Right lobe of liver (tissue), 6 donors: ENCODE measurements around the gene NCR3LG1. TPM values are rescaled to one million over a fixed set of nuclear protein-coding genes. Genes with fewer than 3 reads are reported as not detected.
A peak's percentile ranks its signal among the peaks of the same experiment; 100 is the strongest.

Source experiments
- ATAC-seq, 4 donors: fragments of 200-7000 bp; cut with Tn5 transposase; one replicate each; pipeline ENCODE4 v1.9.1; 2020; ENCODE audit warnings: mild to moderate bottlenecking in 4 of 4, moderate library complexity in 4 of 4
- DNase-seq, 3 donors: peaks; one replicate each; pipeline ENCODE4 v3.0.0-alpha.2; 2020
- H3K27ac ChIP-seq, 3 donors: fragments of 200-600 bp; one replicate each; pipeline ENCODE4 v1.8.0; 2022
- H3K27me3 ChIP-seq, 2 donors: fragments of 200-600 bp; one replicate each; pipeline ENCODE4 v1.8.0; 2022
- H3K36me3 ChIP-seq, 4 donors: fragments of 200-600 bp; sonication (generic) in 1 of 4; one replicate each; pipeline versions ENCODE4 v1.5.1 to v1.8.0; 2017 to 2022; ENCODE audit warnings: control low read depth in 1 of 4
- H3K4me1 ChIP-seq, 4 donors: fragments of 200-600 bp; sonication (generic) in 1 of 4; one replicate each; pipeline versions ENCODE4 v1.5.1 to v1.8.0; 2017 to 2022; ENCODE audit warnings: control low read depth in 1 of 4
- H3K4me3 ChIP-seq, 3 donors: fragments of 200-600 bp; one replicate each; pipeline ENCODE4 v1.8.0; 2022
- H3K9me3 ChIP-seq, 4 donors: fragments of 200-600 bp; sonication (generic) in 1 of 4; one replicate each; pipeline versions ENCODE4 v1.5.1 to v1.8.0; 2017 to 2022; ENCODE audit warnings: control low read depth in 1 of 4
- POLR2A ChIP-seq: fragments of 450-650 bp; IDR thresholded peaks from one replicate; pipeline ENCODE4 v1.6.1; 2017; ENCODE audit warnings: antibody characterized with exemption, mild to moderate bottlenecking
- WGBS: methylation state at CpG from one replicate; pipeline ENCODE4 v1.1.6; 2018; ENCODE audit warnings: low coverage, low lambda C conversion rate; ENCODE audit not compliant: insufficient coverage; ENCODE audit errors: missing lambda C conversion rate; 5-methylcytosine and 5-hydroxymethylcytosine counted together
- intact Hi-C, 2 donors: fragments of 100-400 bp; cut with DNase I; formaldehyde crosslinking; loops; one replicate each; pipeline versions ENCODE4 v1.11.2 to v1.14.1; 2022
- total RNA-seq, 6 experiments: library from RNA; depleted of rRNA in 2 of 6; stranded (reverse); fragments of >200 nt in 2 of 6; fragmentation: NEBNext Ultra II Directional in 3 of 6; extraction: Animal tissue kit (Norgen Biotek cat#: 25700) in 3 of 6; gene quantifications; one replicate each; pipeline versions ENCODE4 v1.1.0 to v1.2.4, GENCODE V29; 2016 to 2023
- TF ChIP-seq, protein P1 (sequence below), 4 donors: fragments of 200-600 bp in 3 of 4; fragments of 450-650 bp in 1 of 4; IDR thresholded peaks; one replicate each; pipeline versions ENCODE4 v1.5.1 to v1.8.0; 2016 to 2022; ENCODE audit warnings: antibody characterized with exemption in 4 of 4, mild to moderate bottlenecking in 2 of 4
- donor health status: DM: no; HTN: yes; CAD: no.
- donor health status: DM: no; HTN: no; CAD: no.
- donor health status: DM: no; HTN: no; CAD: no.
- donor health status: DM: no; HTN: yes; CAD: no.
- donor health status: DM: no; HTN: yes; CAD: no.

The NCR3LG1 gene
- total RNA-seq, 6 experiments from 2014 or later = 0.15 to 3.2 (median 1.0) TPM

DNA sequence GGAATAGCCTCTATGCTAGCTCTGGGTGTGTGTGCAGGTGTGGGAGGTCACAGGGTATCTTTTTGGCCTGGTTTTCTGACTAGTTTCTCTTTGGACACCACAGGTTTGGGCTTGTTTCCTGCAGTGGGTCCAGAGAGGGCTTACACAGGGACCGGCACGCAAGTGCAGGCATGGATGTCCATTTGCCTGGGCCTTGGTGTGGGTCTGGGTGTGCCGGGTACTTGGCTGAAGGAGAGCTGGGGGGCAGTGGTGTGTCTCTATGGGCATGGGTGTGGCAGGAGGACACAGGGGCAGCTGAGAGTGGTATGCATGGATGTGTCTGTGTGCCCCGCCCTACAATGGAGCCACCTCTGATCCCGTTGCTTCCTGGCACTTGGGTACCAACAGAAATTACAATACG lies 44.4 kb downstream of the NCR3LG1 start:
- 67% methylated on average over 3 of the region's 6 CpGs for WGBS
- Histone ChIP-seq H3K27me3 (no peaks in the 10 kb centered on the region), H3K4me3 (no peak overlapping the region), H3K4me1 (no peaks in the 10 kb centered on the region), H3K36me3 (no peaks in the 10 kb centered on the region), H3K27ac (no peak overlapping the region), H3K9me3 (no peaks in the 10 kb centered on the region)
- ATAC-seq (no peak), DNase-seq (peak in 1 of 3 donors; percentile 10)
- intact Hi-C loops = no loop called here
- no peak for TF ChIP-seq POLR2A
- TF ChIP-seq, protein P1, sequence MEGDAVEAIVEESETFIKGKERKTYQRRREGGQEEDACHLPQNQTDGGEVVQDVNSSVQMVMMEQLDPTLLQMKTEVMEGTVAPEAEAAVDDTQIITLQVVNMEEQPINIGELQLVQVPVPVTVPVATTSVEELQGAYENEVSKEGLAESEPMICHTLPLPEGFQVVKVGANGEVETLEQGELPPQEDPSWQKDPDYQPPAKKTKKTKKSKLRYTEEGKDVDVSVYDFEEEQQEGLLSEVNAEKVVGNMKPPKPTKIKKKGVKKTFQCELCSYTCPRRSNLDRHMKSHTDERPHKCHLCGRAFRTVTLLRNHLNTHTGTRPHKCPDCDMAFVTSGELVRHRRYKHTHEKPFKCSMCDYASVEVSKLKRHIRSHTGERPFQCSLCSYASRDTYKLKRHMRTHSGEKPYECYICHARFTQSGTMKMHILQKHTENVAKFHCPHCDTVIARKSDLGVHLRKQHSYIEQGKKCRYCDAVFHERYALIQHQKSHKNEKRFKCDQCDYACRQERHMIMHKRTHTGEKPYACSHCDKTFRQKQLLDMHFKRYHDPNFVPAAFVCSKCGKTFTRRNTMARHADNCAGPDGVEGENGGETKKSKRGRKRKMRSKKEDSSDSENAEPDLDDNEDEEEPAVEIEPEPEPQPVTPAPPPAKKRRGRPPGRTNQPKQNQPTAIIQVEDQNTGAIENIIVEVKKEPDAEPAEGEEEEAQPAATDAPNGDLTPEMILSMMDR (IDR thresholded peaks at IDR 0.05) = no peak

DNA sequence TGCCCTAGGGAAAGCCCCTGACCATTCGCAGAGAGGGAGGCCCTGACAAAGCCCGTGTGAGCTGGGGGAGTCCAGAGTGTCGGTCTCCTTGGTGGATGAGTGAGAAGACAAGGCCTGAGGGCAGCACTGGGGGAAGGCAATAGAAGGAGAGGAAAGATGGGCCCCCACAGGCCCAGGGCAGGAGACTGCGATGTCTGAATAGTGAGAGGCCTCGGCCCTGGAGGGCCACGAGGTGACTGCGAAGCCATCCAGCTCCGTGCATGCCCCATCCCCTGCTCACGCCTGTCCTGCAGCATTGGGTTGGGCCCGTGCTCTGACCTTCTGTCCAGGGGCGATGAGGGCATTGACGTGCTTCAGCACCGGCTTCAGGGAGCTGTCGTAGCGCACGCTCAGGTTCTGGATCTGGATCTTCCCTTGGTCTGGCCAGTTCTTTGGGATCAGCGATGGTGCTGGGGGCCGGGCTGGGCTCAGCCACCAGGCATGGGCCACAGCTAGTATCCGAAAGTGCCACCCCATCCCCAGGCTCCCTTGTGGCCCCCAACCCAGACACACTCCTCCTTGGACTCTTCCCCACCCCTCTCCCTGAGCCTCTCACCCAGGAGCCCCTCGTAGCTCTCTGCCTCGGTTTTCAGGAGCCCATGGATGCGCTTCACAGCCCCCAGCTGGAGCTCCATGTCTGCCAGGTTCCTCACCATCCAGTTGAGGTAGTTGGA lies 45.2 kb downstream of the NCR3LG1 start:
- ATAC-seq (no peak), DNase-seq (peak in 1 of 3 donors; percentile 10)
- intact Hi-C loops = no loop called here
- no peaks in the 10 kb centered on the region for H3K4me1 ChIP-seq
- no peak overlapping the region for H3K4me3 ChIP-seq
- TF ChIP-seq POLR2A = no peak
- TF ChIP-seq, protein P1 (IDR thresholded peaks at IDR 0.05) = no peak
- no peaks in the 10 kb centered on the region for H3K9me3 ChIP-seq
- H3K27me3 ChIP-seq = no peaks in the 10 kb centered on the region
- no peak overlapping the region for H3K27ac ChIP-seq
- H3K36me3 ChIP-seq = no peaks in the 10 kb centered on the region
- WGBS = 90% methylated on average over 2 of the region's 22 CpGs

DNA sequence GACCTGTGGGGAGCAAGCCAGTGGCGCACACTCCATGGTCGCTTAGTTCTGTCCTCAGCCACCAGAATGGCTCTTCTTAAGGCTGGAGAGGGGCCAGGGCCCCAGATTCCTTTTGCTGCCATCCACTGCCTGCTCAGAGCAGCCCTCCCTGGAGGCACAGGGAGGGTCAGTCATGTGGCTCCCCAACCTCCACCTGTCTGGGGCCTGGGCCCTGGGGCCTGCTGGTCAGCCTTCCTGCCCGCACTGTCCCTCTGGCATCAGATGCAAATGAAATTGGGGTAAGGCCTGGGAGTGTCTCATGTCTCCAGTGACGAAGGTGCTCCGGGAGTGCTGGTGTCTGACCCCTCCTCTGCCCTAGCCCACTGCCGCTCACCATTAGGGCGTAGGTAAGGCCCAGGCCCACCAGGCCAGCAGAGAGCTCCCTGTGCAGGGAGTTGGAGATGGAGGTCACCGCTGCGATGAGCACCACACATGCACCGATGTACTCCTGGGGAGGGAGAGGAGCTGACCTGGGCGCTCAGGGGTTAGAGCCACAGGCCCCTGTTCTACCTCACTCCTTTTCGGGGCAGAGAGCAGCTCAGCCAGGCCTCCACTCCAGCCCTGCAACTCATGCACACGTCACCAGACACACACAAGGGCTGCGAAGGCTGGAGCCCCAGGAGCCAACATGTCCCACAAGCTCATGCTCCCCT lies 45.9 kb downstream of the NCR3LG1 start:
- Histone ChIP-seq H3K27ac (no peak overlapping the region), H3K36me3 (no peaks in the 10 kb centered on the region), H3K9me3 (no peaks in the 10 kb centered on the region), H3K4me3 (no peak overlapping the region), H3K4me1 (no peaks in the 10 kb centered on the region), H3K27me3 (no peaks in the 10 kb centered on the region)
- intact Hi-C loops = no loop called here
- DNase-seq = peak in 1 of 3 donors; percentile 10
- no CpG with 5 or more reads among the region's 14 CpGs for WGBS
- no peak for ATAC-seq
- TF ChIP-seq, protein P1 (IDR thresholded peaks at IDR 0.05) = no peak
- TF ChIP-seq POLR2A = no peak

DNA sequence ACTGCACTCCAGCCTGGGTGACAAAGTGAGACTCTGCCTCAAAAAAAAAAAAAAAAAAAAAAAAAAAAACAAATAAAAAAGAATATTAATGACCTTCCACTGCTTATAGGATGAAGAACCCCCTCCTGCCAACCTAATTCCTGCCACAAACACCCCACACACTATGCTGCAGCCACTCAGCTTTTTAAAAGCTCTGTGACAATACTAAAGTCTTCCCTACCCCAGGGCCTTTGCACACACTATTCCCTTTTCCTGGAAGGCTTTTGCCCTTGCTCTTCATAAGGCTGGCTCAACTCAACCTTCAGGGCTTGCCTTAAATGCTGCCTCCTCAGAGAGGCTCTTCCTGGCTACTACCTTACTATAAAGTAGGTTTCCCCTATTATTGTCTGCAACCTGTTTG lies 47.6 kb downstream of the NCR3LG1 start:
- no peak overlapping the region for H3K4me3 ChIP-seq
- H3K4me1 ChIP-seq = no peaks in the 10 kb centered on the region
- no peak overlapping the region for H3K27ac ChIP-seq
- no peaks in the 10 kb centered on the region for H3K36me3 ChIP-seq
- no peaks in the 10 kb centered on the region for H3K9me3 ChIP-seq
- H3K27me3 ChIP-seq = no peaks in the 10 kb centered on the region
- no peak for TF ChIP-seq POLR2A
- TF ChIP-seq, protein P1 (IDR thresholded peaks at IDR 0.05) = no peak
- intact Hi-C loops = no loop called here
- no peak for DNase-seq
- no peak for ATAC-seq
